HG03521 (cell line): ENCODE data around the gene PPL.
"Not testable (repeated sequence)": the region's sequence is repeated elsewhere in the genome, so short reads cannot be mapped to it uniquely, and the experiment has no call there.

Experiments used
- ATAC-seq: cut with Tn5 transposase; IDR thresholded peaks from one replicate; pipeline ENCODE4 v1.9.1; 2021; ENCODE audit warnings: mild to moderate bottlenecking, moderate library complexity; ENCODE audit not compliant: unreplicated experiment

Gene PPL

GRCh38 chr16:4935241-4935855 lies 1.6 kb downstream of the PPL start:
- ATAC-seq, result no peak

- no peak for ATAC-seq
Observed at GRCh38 chr16:4934591-4934990, 2.4 kb downstream of the PPL start.

DNA sequence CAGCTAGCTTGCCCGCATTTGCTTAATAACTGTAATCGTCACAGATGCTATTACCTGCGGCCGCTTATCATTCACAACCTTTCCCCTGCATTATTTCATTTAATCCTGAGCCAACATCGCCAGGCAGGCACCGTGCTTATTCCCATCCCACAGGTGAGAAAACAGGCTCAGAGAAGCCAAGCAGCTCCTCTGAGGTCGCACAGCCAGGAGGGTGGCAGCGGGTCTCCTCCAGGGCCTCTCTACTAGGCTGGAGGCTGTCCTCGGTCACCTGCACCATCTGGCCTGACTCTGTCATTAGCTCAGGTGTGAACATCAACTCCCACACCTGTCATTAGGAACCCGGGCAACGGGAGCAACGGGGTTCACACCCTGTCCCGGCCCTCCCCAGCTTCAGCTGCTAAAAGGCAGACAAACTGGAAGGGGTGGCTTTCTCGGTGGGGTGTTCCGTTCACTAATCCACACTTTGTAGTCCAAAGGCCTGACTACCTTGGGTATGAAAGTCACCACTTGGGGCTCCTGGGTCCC lies 3.0 kb downstream of the PPL start:
- no peak for ATAC-seq

GRCh38 chr16:4933433-4933832 lies 3.5 kb downstream of the PPL start:
- ATAC-seq, result no peak

- ATAC-seq, result no peak
Observed at GRCh38 chr16:4931381-4931780, 5.6 kb downstream of the PPL start.

- ATAC-seq, result not testable (repeated sequence)
Observed at GRCh38 chr16:4929619-4930018, 7.3 kb downstream of the PPL start.

DNA sequence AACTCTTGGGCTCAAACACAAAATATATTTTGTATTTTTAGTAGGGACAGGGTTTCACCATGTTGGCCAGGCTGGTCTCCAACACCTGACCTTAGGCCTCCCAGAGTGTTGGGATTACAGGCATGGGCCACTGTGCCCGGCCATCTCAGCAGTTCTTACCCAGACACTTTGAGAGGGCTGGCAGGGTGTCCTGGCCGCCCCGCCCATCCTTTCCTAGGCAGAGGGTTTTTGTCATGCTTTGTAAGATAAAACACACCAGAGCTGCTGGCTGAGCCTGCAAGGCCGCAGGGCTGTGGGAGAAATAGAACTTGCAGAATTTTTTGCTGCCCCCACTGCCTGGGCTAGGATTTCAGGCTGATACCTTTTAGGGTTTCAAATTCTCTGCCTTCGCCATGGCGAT lies 8.7 kb downstream of the PPL start:
- no peak for ATAC-seq

GRCh38 chr16:4927661-4928060 lies 9.3 kb downstream of the PPL start:
- ATAC-seq, result no peak

DNA sequence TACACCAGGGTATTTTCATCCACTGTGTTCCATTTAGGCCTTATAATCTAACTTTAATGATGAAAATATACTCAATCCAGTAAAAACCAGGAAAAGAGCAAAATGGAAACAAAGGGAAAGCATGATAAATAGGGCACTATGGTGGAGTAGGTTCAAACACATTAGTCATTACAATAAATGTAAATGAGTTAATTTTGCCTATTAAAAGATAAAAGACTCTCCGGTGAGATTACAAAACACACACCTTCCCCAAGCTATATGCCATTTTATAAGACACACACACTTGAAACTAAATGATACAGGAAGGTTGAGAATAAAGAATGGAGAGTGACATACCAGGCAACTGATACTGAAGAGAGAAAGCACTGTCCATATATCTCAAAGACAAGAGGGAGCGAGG lies 10.0 kb downstream of the PPL start:
- no peak for ATAC-seq

DNA sequence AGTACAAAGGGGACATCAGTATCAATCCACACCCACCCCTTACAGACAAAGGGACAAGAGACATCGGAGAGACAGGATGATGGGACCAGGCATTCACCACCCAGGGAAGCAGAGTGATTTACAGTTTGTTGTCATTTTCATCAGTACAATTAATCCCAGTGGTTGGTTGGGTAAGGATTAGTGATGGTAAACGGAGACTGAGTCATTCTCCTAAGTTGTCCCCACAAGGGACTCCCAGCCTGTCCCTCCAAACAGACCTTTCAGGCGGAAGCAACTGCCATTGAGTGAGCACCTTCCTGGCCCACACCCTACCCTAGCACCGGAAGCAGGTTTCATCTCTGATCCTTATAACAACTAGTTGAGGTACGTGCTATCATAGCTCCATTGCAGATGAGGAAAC lies 11.2 kb downstream of the PPL start:
- no peak for ATAC-seq

GRCh38 chr16:4925293-4925607 lies 11.7 kb downstream of the PPL start:
- ATAC-seq, result no peak

DNA sequence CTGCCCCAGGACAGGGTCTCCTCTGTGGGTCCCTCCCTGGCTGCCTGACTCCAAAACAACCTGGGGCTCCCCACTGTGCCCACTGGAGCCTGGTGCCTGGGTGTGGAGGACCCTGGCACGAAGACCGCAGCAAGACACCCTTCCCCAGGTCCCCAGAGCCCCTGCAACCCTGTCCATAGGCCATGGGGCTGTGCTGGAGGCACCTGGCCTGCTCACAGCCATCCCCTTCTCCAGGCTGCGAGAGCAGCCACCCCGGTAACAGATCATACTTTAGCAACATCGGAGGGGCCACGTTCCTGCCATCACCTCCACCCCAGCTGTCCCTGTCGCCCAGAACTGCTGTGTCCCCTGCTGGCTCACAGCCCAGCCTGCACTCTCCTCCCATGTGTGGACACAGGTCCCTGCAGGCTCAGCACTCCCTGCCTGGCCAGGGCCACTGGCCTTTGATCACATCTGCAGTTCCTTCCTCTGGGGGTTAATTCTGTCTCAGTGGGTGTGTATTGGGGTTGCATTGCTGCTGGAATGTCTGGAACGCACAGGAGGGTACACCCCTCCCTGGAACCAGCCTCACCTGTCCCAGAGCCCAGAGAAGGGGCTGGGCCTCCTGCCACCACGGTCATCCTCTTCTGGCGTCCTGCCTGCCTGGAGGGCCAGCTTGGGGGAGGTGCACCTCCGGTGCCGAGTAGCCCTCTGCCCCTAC lies 12.2 kb downstream of the PPL start:
- ATAC-seq, result no peak

DNA sequence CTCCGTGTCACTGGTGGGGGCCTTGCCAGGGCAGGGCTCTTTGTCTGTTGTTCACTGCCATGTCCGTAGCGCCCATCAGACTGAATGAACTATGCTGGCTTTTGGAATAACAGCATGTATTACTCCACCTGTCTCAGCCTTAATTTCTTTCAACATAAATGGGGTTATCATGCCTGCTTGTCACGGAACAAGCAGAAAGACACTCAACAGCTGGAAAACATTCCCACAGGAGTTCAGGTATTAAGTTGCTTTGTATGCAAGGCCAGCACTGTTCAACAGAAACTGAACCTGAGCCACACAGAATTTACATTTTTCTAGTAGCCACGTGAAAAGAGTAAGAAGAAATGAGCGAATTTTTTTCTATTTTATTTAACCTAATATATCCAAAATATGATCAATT lies 13.1 kb downstream of the PPL start:
- no peak for ATAC-seq

GRCh38 chr16:4922721-4923342 lies 14.1 kb downstream of the PPL start:
- no peak for ATAC-seq

GRCh38 chr16:4920826-4921225 lies 16.1 kb downstream of the PPL start:
- no peak for ATAC-seq

DNA sequence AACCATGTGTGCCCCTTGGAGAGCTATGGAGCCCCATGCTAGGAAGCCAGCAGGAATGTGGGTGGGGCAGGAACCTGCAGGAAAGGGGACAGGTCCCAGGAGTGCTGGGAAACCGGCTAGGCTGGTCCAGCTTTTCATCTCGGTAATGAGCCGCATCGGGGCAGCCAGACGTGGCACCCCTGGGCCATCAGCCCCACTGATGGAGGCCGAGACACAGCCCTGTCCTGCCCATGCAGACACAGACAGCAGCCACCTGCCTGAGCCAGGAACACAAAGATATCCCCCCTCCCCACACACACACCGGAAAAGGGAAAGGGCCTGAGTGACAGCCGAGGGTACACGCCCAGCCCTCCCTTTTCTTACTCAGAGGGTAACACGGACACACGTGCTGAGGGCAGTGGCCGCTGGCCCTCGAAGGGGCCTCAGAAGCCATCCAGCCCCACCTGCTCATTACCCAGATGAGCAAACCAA lies 18.1 kb downstream of the PPL start:
- ATAC-seq, result no peak

GRCh38 chr16:4917117-4917516 lies 19.8 kb downstream of the PPL start:
- ATAC-seq, result no peak

- ATAC-seq, result no peak
Observed at GRCh38 chr16:4915226-4915761, 21.7 kb downstream of the PPL start.

DNA sequence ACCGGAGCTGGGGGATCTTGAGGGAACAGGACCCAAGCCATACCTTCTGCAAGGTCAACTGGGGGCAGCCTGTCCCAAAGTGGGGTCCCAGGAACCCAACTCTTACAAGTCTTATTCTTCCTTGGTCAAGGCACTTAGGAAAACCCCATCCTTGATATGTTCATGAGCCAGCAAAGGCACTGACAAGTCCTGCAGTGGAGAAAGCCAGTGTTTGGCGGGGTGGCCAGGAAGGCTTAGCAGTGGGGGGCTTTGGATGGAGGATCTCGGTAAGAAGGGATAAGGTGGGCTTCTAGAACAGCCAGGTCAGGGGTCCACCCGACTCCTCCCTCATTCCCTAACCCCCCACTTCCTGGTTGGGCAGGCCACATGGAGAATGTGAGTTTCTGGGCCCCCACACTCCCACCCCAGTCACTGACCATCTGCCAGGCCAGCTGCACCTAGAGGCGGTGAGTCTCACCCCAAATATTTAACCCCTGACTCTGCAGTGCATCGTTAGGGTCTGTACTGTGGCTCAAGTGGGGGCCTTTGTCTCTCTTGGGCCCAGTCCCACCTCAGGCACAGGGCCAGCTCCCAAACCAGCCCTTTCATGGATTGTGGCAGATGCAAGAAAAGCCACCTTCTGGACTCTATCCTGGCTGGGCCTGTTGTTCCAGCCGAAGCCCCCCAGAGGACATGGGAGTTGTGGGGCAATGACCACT lies 22.3 kb downstream of the PPL start:
- no peak for ATAC-seq

DNA sequence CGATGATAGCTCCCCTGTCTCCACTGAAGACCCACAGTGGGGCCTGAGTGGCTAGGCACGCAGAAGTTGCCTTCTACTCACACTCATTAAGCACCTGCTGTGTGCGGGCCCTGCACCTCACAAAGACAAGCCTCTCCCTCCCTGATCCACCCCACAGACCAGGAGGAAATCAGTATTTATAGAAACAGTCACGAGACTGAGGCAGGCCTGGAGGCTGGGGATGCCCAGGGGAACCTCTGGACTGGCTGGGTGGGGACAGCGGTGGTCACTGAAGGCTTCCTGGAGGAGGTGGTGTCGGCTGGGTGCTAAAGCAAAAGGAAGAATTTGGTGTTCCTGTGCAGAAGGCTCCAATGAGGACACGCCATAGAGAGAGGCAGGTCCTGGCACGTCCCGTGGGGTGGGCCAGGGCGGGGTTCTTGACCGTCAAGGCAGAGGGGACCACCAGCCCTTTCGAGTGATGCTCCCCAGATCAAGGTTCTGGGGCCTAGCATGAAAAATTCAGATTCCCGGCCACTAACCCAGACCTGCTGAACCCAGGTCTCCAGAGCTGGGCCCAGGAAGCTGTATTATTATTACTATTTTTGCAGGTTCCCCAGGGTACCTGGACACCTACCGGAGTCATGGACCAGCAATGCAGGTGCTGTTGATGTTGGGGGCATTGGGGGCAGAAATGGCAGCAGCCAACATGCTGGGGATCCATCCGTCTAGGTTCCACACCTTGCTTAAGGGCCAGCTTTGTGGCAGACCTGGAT lies 23.0 kb downstream of the PPL start:
- no peak for ATAC-seq
